Liver (tissue), 9 donors: ENCODE measurements around the gene HAPLN2. TPM values are rescaled to one million over a fixed set of nuclear protein-coding genes. Genes with fewer than 3 reads are reported as not detected.

ENCODE experiments used
- DNase-seq: peaks from one replicate; pipeline ENCODE4 v3.0.0-alpha.2; 2017; ENCODE audit warnings: low spot score
- H3K27ac ChIP-seq, 2 donors: one replicate each; pipeline ENCODE4 v1.7.0; 2013; ENCODE audit warnings: inconsistent platforms in 2 of 2, low read length in 2 of 2, control low read depth in 1 of 2, low read depth in 1 of 2, mild to moderate bottlenecking in 1 of 2
- H3K27me3 ChIP-seq, 4 donors: one replicate each; pipeline versions ENCODE4 v1.6.1 to v1.7.0; 2013; ENCODE audit warnings: low read length in 3 of 4, inconsistent platforms in 1 of 4, mild to moderate bottlenecking in 1 of 4, moderate library complexity in 1 of 4; ENCODE audit not compliant: control insufficient read depth in 4 of 4, insufficient read depth in 4 of 4
- H3K36me3 ChIP-seq, 4 donors: one replicate each; pipeline versions ENCODE4 v1.6.1 to v1.7.0; 2013; ENCODE audit warnings: low read length in 3 of 4, mild to moderate bottlenecking in 3 of 4, low read depth in 1 of 4, moderate library complexity in 1 of 4; ENCODE audit not compliant: control insufficient read depth in 4 of 4, insufficient read depth in 3 of 4
- H3K4me1 ChIP-seq, 4 donors: one replicate each; pipeline versions ENCODE4 v1.6.1 to v1.7.0; 2013; ENCODE audit warnings: low read length in 3 of 4, mild to moderate bottlenecking in 3 of 4, moderate library complexity in 1 of 4; ENCODE audit not compliant: control insufficient read depth in 4 of 4, insufficient read depth in 4 of 4
- H3K4me3 ChIP-seq, 3 donors: one replicate each; pipeline versions ENCODE4 v1.6.1 to v1.7.0; 2013; ENCODE audit warnings: low read length in 3 of 3, control low read depth in 1 of 3, low read depth in 1 of 3, mild to moderate bottlenecking in 1 of 3
- H3K9ac ChIP-seq, 2 donors: one replicate each; pipeline ENCODE4 v1.7.0; 2013; ENCODE audit warnings: low read length in 2 of 2, mild to moderate bottlenecking in 2 of 2, moderate library complexity in 2 of 2, control low read depth in 1 of 2, low read depth in 1 of 2
- H3K9me3 ChIP-seq, 4 donors: one replicate each; pipeline versions ENCODE4 v1.6.1 to v1.7.0; 2013; ENCODE audit warnings: low read length in 3 of 4; ENCODE audit not compliant: control insufficient read depth in 4 of 4
- ATF3 ChIP-seq: IDR thresholded peaks from 2 replicates; pipeline ENCODE4 v1.6.1; 2016; ENCODE audit warnings: antibody characterized with exemption
- CTCF ChIP-seq: fragments of 150-350 bp; IDR thresholded peaks from 2 replicates; pipeline ENCODE4 v1.5.1; 2017; ENCODE audit warnings: improper control_type of control experiment, low read depth, low read length; ENCODE audit not compliant: missing input control
- EGR1 ChIP-seq, 2 donors: IDR thresholded peaks; 2 replicates each; pipeline ENCODE4 v1.6.1; 2016 to 2018; ENCODE audit warnings: antibody characterized with exemption in 2 of 2, low read depth in 2 of 2
- FOXA1 ChIP-seq: IDR thresholded peaks from 2 replicates; pipeline ENCODE4 v1.6.1; 2016; ENCODE audit warnings: antibody characterized with exemption
- GABPA ChIP-seq, 2 donors: IDR thresholded peaks in 1 of 2; conservative IDR thresholded peaks in 1 of 2; 2 replicates each; pipeline ENCODE4 v1.6.1; 2016; ENCODE audit warnings: antibody characterized with exemption in 2 of 2, mild to moderate bottlenecking in 1 of 2, moderate library complexity in 1 of 2
- HNF4A ChIP-seq, 2 donors: conservative IDR thresholded peaks; 2 replicates each; pipeline ENCODE4 v1.6.1; 2016; ENCODE audit warnings: antibody characterized with exemption in 2 of 2, mild to moderate bottlenecking in 2 of 2
- HNF4G ChIP-seq: IDR thresholded peaks from 2 replicates; pipeline ENCODE4 v1.6.1; 2016; ENCODE audit warnings: antibody characterized with exemption
- JUND ChIP-seq, 2 donors: IDR thresholded peaks; 2 replicates each; pipeline ENCODE4 v1.6.1; 2016; ENCODE audit warnings: antibody characterized with exemption in 2 of 2
- MAX ChIP-seq: IDR thresholded peaks from 2 replicates; pipeline ENCODE4 v1.6.1; 2016; ENCODE audit warnings: antibody characterized with exemption
- NR2F2 ChIP-seq: IDR thresholded peaks from 2 replicates; pipeline ENCODE4 v1.6.1; 2016; ENCODE audit warnings: antibody characterized with exemption
- RAD21 ChIP-seq, 2 donors: IDR thresholded peaks; 2 replicates each; pipeline ENCODE4 v1.6.1; 2016; ENCODE audit warnings: antibody characterized with exemption in 2 of 2, mild to moderate bottlenecking in 2 of 2
- REST ChIP-seq: IDR thresholded peaks from 2 replicates; pipeline ENCODE4 v1.6.1; 2016; ENCODE audit warnings: antibody characterized with exemption, mild to moderate bottlenecking
- RXRA ChIP-seq, 2 donors: IDR thresholded peaks; 2 replicates each; pipeline ENCODE4 v1.6.1; 2017 to 2018; ENCODE audit warnings: antibody characterized with exemption in 2 of 2, mild to moderate bottlenecking in 1 of 2
- SP1 ChIP-seq: IDR thresholded peaks from 2 replicates; pipeline ENCODE4 v1.6.1; 2018; ENCODE audit warnings: antibody characterized with exemption, mild to moderate bottlenecking
- YY1 ChIP-seq: IDR thresholded peaks from 2 replicates; pipeline ENCODE4 v1.6.1; 2016; ENCODE audit warnings: antibody characterized with exemption, mild to moderate bottlenecking
- ZBTB33 ChIP-seq: IDR thresholded peaks from 2 replicates; pipeline ENCODE4 v1.6.1; 2016; ENCODE audit warnings: antibody characterized with exemption
- WGBS: extraction: QIAGEN DNeasy Blood & Tissue Kit; methylation state at CpG from one replicate; pipeline ENCODE4 v1.1.7; 2013; 5-methylcytosine and 5-hydroxymethylcytosine counted together
- polyA plus RNA-seq, 2 donors: library from polyadenylated mRNA; stranded (reverse) in 1 of 2; unstranded in 1 of 2; fragments of 200-250 nt in 1 of 2; fragments of >200 nt in 1 of 2; fragmentation: Nextera tagmentation in 1 of 2; extraction: Ambion mirVana in 1 of 2; gene quantifications; one replicate each; pipeline versions ENCODE4 v1.2.1 to v1.2.3, GENCODE V29; 2013 to 2015
- total RNA-seq, 2 donors: library from RNA; depleted of rRNA; stranded (reverse); fragments of >200 nt; gene quantifications; one replicate each; pipeline ENCODE4 v1.2.3, GENCODE V29; 2014
- donor health status: healthy.
- donor health status: healthy.
- donor health status: healthy.
- donor health status: healthy.
- donor health status: healthy.

HAPLN2 gene
- total and polyA plus RNA-seq, 4 donors = 0.03 to 0.08 TPM; not detected in 2

GRCh38 chr1:156592158-156592909, 26.9 kb upstream of the HAPLN2 start:
- Histone ChIP-seq H3K27me3 (no peaks in the 10 kb centered on the region), H3K4me1 (peaks cover 3 to 15% (median 9%) of the 10 kb centered on the region in 4 donors), H3K9me3 (no peaks in the 10 kb centered on the region), H3K9ac (peak overlapping the region; percentile 60 to 68), H3K27ac (peak overlapping the region; percentile 66 to 77), H3K4me3 (peak overlapping the region; percentile 57 to 83 (median 72)), H3K36me3 (peaks cover 6 to 28% (median 13%) of the 10 kb centered on the region in 4 donors)
- no peak for DNase-seq
- WGBS = 65% methylated on average over 16 of the region's 16 CpGs
- TF ChIP-seq CTCF (no peak), JUND (IDR thresholded peaks at IDR 0.05) (no peak), EGR1 (IDR thresholded peaks at IDR 0.05; ENCODE audit: low read depth in 2 of 2) (no peak), YY1 (no peak), ATF3 (no peak), HNF4A (conservative IDR thresholded peaks at IDR 0.05) (no peak), RXRA (IDR thresholded peaks at IDR 0.05) (no peak), HNF4G (no peak), NR2F2 (no peak), RAD21 (IDR thresholded peaks at IDR 0.05) (no peak), SP1 (no peak), REST (no peak), MAX (no peak), FOXA1 (no peak), ZBTB33 (no peak), GABPA (IDR thresholded peaks at IDR 0.05 in 1 of 2, conservative IDR thresholded peaks at IDR 0.05 in 1 of 2) (no peak)
